ENCODE measurements around the gene SNX2. TPM values are rescaled to one million over a fixed set of nuclear protein-coding genes. Genes with fewer than 3 reads are reported as not detected.

The SNX2 gene
- total RNA-seq, 6 experiments from 2014 or later: 26.7 to 42.0 (median 34.2) TPM

- TF ChIP-seq CTCF (IDR thresholded peaks at IDR 0.05): no peak
- TF ChIP-seq POLR2A (IDR thresholded peaks at IDR 0.05): no peak
- Histone ChIP-seq H3K27me3 (no peaks in the 10 kb centered on the region), H3K36me3 (no peaks in the 10 kb centered on the region), H3K9me3 (no peaks in the 10 kb centered on the region), H3K4me1 (no peaks in the 10 kb centered on the region), H3K4me3 (no peak overlapping the region), H3K27ac (no peak overlapping the region)
- DNase-seq (no peak), ATAC-seq (peak in 2 of 4 donors; percentile 28 to 35)
- WGBS (ENCODE audit: insufficient coverage, low coverage, low lambda C conversion rate, missing lambda C conversion rate): 59% methylated on average over 4 of the region's 4 CpGs
- intact Hi-C loops (cut with DNase I): no loop called here
Observed at GRCh38 chr5:122874179-122874875, 99.4 kb downstream of the SNX2 start.

GRCh38 chr5:122877518-122877917 lies 102.6 kb downstream of the SNX2 start:
- Histone ChIP-seq H3K36me3 (no peaks in the 10 kb centered on the region), H3K27ac (no peak overlapping the region), H3K9me3 (no peaks in the 10 kb centered on the region), H3K4me1 (no peaks in the 10 kb centered on the region), H3K27me3 (no peaks in the 10 kb centered on the region), H3K4me3 (no peak overlapping the region)
- no peak for DNase-seq
- 78% methylated on average over 2 of the region's 2 CpGs for WGBS (ENCODE audit: insufficient coverage, low coverage, low lambda C conversion rate, missing lambda C conversion rate)
- ATAC-seq: peak in 3 of 4 donors; percentile 44 to 55 (median 55)
- intact Hi-C loops (cut with DNase I): no loop called here
- TF ChIP-seq CTCF (IDR thresholded peaks at IDR 0.05) (no peak), POLR2A (IDR thresholded peaks at IDR 0.05) (no peak)

GRCh38 chr5:122879076-122879475 lies 104.2 kb downstream of the SNX2 start:
- H3K9me3 ChIP-seq: no peaks in the 10 kb centered on the region
- DNase-seq: no peak
- H3K4me3 ChIP-seq: no peak overlapping the region
- no peak overlapping the region for H3K27ac ChIP-seq
- TF ChIP-seq POLR2A (IDR thresholded peaks at IDR 0.05) (no peak), CTCF (IDR thresholded peaks at IDR 0.05) (no peak)
- intact Hi-C loops (cut with DNase I): no loop called here
- ATAC-seq: no peak
- no peaks in the 10 kb centered on the region for H3K36me3 ChIP-seq
- WGBS (ENCODE audit: insufficient coverage, low coverage, low lambda C conversion rate, missing lambda C conversion rate): 97% methylated on average over 3 of the region's 3 CpGs
- no peaks in the 10 kb centered on the region for H3K27me3 ChIP-seq
- H3K4me1 ChIP-seq: no peaks in the 10 kb centered on the region

Other genes starting within 250 kb of the SNX2 start
- 10 to 100 TPM in 4 of 6 experiments, 1 to 10 TPM in 2; 6.2 to 23.7 (median 12.5) TPM for gene SNX24, start 70.5 kb downstream of the SNX2 start, total RNA-seq